GM12892 (cell line): ENCODE measurements around the gene DENND2C.

Experiments
- POLR2A ChIP-seq: IDR thresholded peaks from 2 replicates; pipeline ENCODE4 v1.6.1; 2011; ENCODE audit warnings: low read depth, low read length, control low read depth
- POLR2AphosphoS5 ChIP-seq: IDR thresholded peaks from 2 replicates; pipeline ENCODE4 v1.6.1; 2011; ENCODE audit warnings: low read depth, low read length, control low read depth

DNA sequence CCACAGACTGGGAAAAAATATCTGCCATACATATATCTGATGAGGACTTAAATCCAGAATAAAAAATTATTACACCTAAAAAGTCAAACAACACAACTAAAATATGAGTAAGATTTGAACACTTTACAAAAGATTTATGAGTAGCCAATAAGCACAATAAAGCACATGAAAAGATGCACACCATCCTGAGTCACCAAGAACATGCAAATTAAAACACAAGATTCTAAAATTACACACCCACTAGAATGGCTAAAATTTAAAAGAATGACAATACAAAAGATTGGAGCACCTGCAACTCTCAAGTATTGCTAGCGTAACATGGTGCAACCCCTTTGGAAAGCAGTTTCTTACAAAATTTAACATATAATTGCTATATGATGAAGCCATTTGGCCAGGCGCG is 30.9 kb downstream of the DENND2C start:
- TF ChIP-seq POLR2A (no peak), POLR2AphosphoS5 (no peak)
